Skeletal muscle satellite cell (primary cell): ENCODE measurements around the gene MYDGF.
"Not testable (repeated sequence)": the region's sequence is repeated elsewhere in the genome, so short reads cannot be mapped to it uniquely, and the experiment has no call there.

Source experiments
- H3K27me3 ChIP-seq: 2 replicates; pipeline ENCODE4 v1.7.0; 2013; ENCODE audit warnings: low read length; ENCODE audit not compliant: control insufficient read depth, insufficient read depth
- H3K36me3 ChIP-seq: 2 replicates; pipeline ENCODE4 v1.7.0; 2013; ENCODE audit warnings: mild to moderate bottlenecking, control low read depth, low read length; ENCODE audit not compliant: insufficient read depth
- H3K4me1 ChIP-seq: 2 replicates; pipeline ENCODE4 v1.7.0; 2013; ENCODE audit warnings: low read length; ENCODE audit not compliant: control insufficient read depth, insufficient read depth
- H3K4me2 ChIP-seq: 2 replicates; pipeline ENCODE4 v1.7.0; 2013; ENCODE audit warnings: mild to moderate bottlenecking, low read length
- H3K4me3 ChIP-seq: 2 replicates; pipeline ENCODE4 v1.7.0; 2013; ENCODE audit warnings: low read length
- H3K9ac ChIP-seq: 2 replicates; pipeline ENCODE4 v1.7.0; 2013; ENCODE audit warnings: mild to moderate bottlenecking, low read depth, low read length, moderate library complexity
- H3K9me3 ChIP-seq: replicated peaks from 2 replicates; pipeline ENCODE4 v1.7.0; 2013; ENCODE audit warnings: mild to moderate bottlenecking, control low read depth, low read length

The MYDGF gene

GRCh38 chr19:4686700-4687099, 16.6 kb upstream of the MYDGF start:
- no peaks in the 10 kb centered on the region for H3K9me3 ChIP-seq
- H3K36me3 ChIP-seq: peaks cover 81% of the 10 kb centered on the region
- no peaks in the 10 kb centered on the region for H3K27me3 ChIP-seq
- H3K4me3 ChIP-seq: no peak overlapping the region
- no peak overlapping the region for H3K4me2 ChIP-seq
- H3K9ac ChIP-seq: no peak overlapping the region
- H3K4me1 ChIP-seq: no peaks in the 10 kb centered on the region

DNA sequence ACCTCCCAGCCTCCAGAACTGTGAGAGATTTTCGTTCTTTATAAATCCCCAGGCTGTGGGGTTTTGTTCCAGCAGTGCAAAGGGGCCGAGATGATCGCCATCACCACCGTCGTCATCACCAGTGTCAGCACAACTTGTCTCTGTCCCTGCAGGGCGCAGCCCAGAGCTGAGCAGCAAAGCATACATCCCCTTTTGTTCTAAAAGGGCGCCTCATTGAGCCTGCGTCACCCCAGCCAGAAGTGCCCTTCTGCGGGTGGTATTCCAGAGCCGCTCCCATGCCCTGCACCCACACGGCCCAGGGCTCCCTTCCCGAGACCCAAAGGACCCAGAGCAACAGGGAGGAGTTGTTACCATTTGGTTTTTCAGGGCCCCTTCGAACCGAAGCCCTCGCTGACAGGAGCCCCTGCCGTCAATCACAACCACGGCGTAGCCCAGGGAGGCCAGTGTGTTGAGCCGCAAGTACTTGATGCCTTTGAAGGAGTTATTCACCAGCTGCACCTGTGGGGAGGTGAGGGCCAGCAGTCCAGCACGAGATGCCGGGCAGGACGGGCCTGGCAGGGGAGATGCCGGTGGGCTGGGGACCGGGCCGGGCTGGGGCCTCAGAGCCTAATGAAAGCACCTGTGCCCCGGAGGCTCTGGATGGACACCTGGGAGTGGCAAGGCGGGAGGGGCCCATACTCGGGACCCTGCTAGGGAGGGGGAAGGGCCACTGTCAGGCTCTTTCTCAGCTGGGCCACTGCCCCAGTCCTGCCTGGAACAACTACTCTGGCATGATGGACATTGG, 14.4 kb upstream of the MYDGF start:
- no peak overlapping the region for H3K9ac ChIP-seq
- H3K27me3 ChIP-seq: no peaks in the 10 kb centered on the region
- no peak overlapping the region for H3K4me3 ChIP-seq
- peaks cover 71% of the 10 kb centered on the region for H3K36me3 ChIP-seq
- H3K9me3 ChIP-seq: no peaks in the 10 kb centered on the region
- H3K4me2 ChIP-seq: no peak overlapping the region
- H3K4me1 ChIP-seq: no peaks in the 10 kb centered on the region

- Histone ChIP-seq H3K4me2 (no peak overlapping the region), H3K27me3 (no peaks in the 10 kb centered on the region), H3K36me3 (peaks cover 68% of the 10 kb centered on the region), H3K4me1 (no peaks in the 10 kb centered on the region), H3K4me3 (no peak overlapping the region), H3K9me3 (no peaks in the 10 kb centered on the region), H3K9ac (no peak overlapping the region)
Measured at GRCh38 chr19:4682417-4683200, 12.5 kb upstream of the MYDGF start.

- H3K27me3 ChIP-seq, H3K9ac ChIP-seq, H3K9me3 ChIP-seq, H3K4me1 ChIP-seq, H3K4me2 ChIP-seq, H3K4me3 ChIP-seq: not testable (repeated sequence)
- peaks cover 62% of the 10 kb centered on the region for H3K36me3 ChIP-seq
Measured at GRCh38 chr19:4680021-4680420, 9.9 kb upstream of the MYDGF start.

DNA sequence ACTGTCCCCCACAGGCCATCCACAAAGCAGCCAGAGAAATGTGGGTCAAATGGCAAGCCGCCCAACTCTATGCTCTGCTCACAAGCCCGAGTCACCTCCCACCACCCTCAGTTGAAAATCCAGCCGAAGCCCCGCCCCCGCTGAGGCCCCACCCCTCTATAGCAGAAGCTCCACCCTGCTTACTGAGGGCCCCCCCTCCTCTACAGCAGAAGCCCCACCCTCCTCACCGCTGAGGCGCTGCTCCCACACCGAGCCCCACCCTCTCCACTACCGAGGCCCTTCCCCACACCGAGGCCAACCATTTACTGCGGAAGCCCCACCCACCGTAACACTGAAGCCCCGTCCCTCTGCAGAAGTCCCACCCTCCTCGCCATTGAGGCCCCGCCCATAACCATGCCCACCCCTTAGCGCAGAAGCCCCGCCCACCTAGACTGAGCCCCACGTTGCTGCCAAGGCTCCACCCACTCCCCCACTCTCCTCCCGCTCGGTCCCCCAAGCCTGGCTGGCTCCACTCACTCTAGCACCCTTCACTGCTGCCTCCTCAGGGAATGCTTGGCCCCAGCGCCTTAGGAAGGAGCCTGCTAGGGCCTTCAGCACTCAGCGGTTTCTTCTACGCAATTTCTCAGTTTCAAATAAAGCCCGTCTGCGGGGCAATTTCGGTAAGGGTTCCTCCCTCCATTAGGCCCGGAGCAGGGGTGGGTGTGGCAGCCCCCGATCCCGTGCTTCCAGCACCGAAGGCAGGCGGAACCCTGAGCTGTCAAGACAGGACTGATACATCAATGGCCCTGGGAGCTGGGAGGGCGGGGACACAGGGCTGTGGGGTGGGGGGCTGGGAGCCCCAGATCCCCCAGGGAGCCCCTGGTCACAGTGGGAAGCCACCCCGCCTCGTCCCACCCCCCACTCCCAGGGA, 9.0 kb upstream of the MYDGF start:
- H3K36me3 ChIP-seq: peaks cover 59% of the 10 kb centered on the region
- H3K4me3 ChIP-seq: no peak overlapping the region
- no peak overlapping the region for H3K9ac ChIP-seq
- H3K4me2 ChIP-seq: no peak overlapping the region
- no peaks in the 10 kb centered on the region for H3K9me3 ChIP-seq
- H3K4me1 ChIP-seq: no peaks in the 10 kb centered on the region
- H3K27me3 ChIP-seq: no peaks in the 10 kb centered on the region

- no peaks in the 10 kb centered on the region for H3K9me3 ChIP-seq
- H3K4me1 ChIP-seq: no peaks in the 10 kb centered on the region
- no peaks in the 10 kb centered on the region for H3K27me3 ChIP-seq
- H3K4me3 ChIP-seq: no peak overlapping the region
- H3K9ac ChIP-seq: no peak overlapping the region
- peaks cover 42% of the 10 kb centered on the region for H3K36me3 ChIP-seq
- H3K4me2 ChIP-seq: no peak overlapping the region
Measured at GRCh38 chr19:4676955-4677731, 7.0 kb upstream of the MYDGF start.

DNA sequence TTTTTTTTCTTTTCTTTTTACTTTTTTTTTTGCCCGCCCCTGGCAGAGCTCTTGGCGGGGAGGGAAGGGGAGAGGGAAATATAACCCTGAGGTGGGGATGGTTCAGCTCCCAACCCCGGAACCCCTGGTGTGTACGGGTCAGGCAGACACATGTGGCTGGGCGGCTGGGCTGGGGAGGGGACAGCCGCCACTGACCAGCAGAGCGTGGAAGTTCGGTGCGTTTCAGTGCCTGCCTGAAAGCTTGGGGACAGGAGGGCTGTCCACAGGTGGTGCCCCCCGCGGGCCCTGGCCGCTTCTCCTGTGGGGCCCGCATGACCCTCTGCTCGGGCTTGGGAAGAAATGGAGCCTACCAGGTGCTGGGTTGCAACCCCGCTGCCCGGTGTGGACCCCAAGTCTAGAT, 5.2 kb upstream of the MYDGF start:
- Histone ChIP-seq H3K4me2 (no peak overlapping the region), H3K4me3 (no peak overlapping the region), H3K9ac (no peak overlapping the region), H3K4me1 (peaks cover 6% of the 10 kb centered on the region), H3K9me3 (no peaks in the 10 kb centered on the region), H3K27me3 (no peaks in the 10 kb centered on the region), H3K36me3 (peaks cover 35% of the 10 kb centered on the region)

DNA sequence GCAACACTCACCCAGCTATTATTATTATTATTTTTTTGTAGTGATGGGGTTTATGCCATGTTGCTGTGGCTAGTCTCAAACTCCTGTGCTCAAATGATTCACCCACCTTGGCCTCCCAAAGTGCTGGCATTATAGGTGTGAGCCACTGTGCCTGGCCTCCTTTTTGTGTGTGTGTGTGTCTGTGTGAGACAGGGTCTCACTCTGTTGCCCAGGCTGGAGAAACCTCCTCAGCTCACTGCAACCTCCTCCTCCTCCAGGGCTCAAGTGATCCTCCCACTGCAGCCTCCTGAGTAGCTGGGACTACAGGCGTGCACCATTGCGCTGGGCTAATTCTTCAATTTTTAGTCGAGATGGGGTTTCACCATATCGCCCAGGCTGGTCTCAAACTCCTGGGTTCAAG, 3.6 kb upstream of the MYDGF start:
- Histone ChIP-seq H3K9me3 (no peaks in the 10 kb centered on the region), H3K36me3 (peaks cover 32% of the 10 kb centered on the region), H3K9ac (no peak overlapping the region), H3K4me1 (peaks cover 12% of the 10 kb centered on the region), H3K4me2 (no peak overlapping the region), H3K27me3 (no peaks in the 10 kb centered on the region), H3K4me3 (no peak overlapping the region)

DNA sequence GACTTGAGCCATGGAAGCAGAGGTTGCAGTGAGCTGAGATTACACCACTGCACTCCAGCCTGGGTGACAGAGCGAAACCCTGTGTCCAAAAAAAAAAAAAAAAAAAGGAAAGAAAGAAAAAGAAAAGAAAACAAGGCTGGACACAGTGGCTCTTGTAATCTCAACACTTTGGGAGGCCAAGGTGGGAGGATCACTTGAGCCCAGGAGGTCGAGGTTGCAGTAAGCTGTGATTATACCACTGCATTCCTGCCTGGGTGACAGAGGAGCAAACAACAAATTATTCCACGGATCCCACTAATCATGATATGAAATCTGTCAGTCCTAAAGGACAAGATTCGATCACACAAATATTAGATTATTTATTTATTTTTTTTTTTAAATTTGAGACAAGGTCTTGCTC, 3.1 kb upstream of the MYDGF start:
- Histone ChIP-seq H3K4me3 (no peak overlapping the region), H3K4me1 (peaks cover 14% of the 10 kb centered on the region), H3K27me3 (no peaks in the 10 kb centered on the region), H3K9me3 (no peaks in the 10 kb centered on the region), H3K4me2 (no peak overlapping the region), H3K9ac (no peak overlapping the region), H3K36me3 (peaks cover 33% of the 10 kb centered on the region)

DNA sequence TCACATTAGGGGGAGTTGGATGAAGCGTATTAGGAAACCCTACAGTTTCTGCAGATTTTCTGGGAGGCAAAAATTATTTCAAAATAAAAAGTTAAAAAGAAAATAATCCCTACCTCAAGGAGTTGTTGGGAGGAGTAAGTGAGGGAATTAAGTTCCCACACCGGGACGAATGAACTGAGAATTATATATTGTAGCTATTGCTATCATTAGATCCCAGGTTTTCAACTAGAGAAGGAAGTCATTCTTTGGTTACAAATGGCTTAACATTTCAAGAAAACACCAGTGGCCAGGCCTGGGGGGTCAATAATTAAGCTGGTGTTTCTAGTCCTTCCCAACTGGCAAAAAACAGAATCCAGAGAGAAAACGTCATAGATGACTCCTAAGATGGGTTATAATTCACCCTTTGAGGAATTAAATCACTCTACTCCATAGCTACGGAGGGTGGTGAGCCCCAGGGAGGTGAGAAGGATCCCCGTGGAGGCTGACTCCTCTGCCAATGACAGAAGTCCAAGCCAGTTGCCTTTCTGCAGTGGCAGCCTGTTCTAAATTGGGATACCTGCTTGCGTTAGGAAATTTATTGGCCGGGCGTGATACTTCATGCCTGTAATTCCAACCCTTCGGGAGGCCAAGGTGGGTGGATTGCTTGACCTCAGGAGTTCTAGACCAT, 1.2 kb upstream of the MYDGF start:
- H3K27me3 ChIP-seq: no peaks in the 10 kb centered on the region
- no peak overlapping the region for H3K9ac ChIP-seq
- H3K4me2 ChIP-seq: no peak overlapping the region
- H3K9me3 ChIP-seq: no peaks in the 10 kb centered on the region
- no peak overlapping the region for H3K4me3 ChIP-seq
- H3K36me3 ChIP-seq: peaks cover 32% of the 10 kb centered on the region
- peaks cover 14% of the 10 kb centered on the region for H3K4me1 ChIP-seq
